ENCODE results near the gene MKLN1. TPM values are rescaled to one million over a fixed set of nuclear protein-coding genes. Genes with fewer than 3 reads are reported as not detected.

The MKLN1 gene
- polyA plus RNA-seq, 1 of the 3 experiments (the other 2 are of a cell fraction), result 11.0 TPM

DNA sequence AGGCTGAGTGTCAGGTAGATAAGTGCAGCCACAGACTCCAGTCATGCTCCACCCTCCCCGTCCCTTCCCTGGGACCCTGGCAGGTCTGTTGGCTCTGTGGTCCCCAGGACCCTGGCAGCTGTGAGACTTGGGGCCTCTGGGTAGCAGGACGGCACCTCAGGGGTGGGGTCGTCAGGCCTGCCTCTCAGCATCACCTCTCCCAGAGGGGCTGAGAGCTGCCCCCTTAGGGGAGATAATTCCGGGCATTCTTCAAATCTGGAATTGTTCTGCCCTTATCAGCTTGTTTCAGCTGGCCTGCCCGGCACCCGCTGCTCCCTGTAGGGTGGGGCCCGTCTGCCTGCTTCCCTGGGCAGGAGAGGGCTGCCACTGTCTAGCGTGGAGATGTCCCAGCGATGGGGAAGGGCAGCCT lies 205.5 kb downstream of the MKLN1 start (continued):
- TF ChIP-seq, protein P1, sequence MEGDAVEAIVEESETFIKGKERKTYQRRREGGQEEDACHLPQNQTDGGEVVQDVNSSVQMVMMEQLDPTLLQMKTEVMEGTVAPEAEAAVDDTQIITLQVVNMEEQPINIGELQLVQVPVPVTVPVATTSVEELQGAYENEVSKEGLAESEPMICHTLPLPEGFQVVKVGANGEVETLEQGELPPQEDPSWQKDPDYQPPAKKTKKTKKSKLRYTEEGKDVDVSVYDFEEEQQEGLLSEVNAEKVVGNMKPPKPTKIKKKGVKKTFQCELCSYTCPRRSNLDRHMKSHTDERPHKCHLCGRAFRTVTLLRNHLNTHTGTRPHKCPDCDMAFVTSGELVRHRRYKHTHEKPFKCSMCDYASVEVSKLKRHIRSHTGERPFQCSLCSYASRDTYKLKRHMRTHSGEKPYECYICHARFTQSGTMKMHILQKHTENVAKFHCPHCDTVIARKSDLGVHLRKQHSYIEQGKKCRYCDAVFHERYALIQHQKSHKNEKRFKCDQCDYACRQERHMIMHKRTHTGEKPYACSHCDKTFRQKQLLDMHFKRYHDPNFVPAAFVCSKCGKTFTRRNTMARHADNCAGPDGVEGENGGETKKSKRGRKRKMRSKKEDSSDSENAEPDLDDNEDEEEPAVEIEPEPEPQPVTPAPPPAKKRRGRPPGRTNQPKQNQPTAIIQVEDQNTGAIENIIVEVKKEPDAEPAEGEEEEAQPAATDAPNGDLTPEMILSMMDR (IDR thresholded peaks at IDR 0.05), result no peak
- TF ChIP-seq EZH2phosphoT487 (IDR thresholded peaks at IDR 0.05; ENCODE audit: borderline replicate concordance, low read depth), result no peak
- no peak for TF ChIP-seq NRF1 (IDR thresholded peaks at IDR 0.05; ENCODE audit: low read depth, low read length)
- TF ChIP-seq IRF3 (IDR thresholded peaks at IDR 0.05; ENCODE audit: low read depth, low read length), result no peak
- TF ChIP-seq JUND (IDR thresholded peaks at IDR 0.05), result no peak
- TF ChIP-seq RCOR1 (IDR thresholded peaks at IDR 0.05; ENCODE audit: low read length), result no peak
- no peak for TF ChIP-seq TAF1 (IDR thresholded peaks at IDR 0.05; ENCODE audit: borderline replicate concordance, low read depth, low read length)

DNA sequence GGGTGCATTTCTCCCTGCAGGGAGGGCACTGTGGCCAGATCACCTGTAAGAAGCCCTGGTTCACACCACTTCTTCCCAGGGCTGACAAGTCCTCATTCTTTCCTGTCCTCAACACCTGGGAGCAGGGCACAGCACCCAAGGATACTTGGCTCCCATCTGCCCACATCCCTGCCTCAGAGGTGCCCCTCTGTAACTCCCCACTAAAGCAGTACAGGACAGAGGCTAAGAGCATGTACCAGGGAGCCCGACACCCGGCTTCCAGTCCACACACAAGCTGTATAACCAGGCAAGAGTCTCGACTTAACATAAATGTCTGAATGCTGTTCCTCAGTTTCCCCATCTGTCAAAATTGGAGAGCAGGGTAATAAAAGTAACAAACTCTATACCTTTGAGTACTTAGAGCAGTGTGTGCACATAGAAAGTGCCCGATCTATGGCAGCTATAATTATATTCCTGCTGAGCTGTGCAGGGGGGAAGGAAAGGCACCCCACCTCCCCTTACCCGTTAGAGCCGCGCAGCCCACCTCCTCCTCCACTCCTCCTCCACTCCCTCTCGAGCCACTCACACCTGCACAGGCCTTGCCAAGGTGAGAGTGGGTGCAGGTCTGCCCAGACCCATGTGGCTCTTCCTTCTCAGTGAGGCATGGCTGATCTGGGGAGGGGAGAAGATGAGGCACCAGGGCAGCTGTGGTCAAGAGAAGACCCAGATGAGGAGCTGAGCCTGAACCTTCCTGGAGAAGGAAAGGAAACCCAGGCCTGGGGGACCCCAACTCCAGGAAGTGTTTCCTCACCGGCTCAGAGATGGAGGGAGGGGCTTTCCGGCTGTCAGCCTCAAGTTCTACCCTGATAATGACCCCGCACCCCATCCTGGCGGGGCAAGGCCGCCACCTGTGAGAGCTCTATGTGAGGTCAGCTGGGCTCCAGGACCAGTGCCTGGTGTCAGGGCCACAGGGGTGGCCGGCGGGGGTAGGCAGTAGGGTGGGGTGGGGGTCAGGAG lies 206.2 kb downstream of the MKLN1 start:
- no peak for DNase-seq
- Histone ChIP-seq H3K4me3 (ENCODE audit: low read depth in 2 of 2, low read length in 1 of 2) (no peak overlapping the region), H3F3A (replicated peaks; ENCODE audit: insufficient read depth) (peaks cover 35% of the 10 kb centered on the region), H3K27me3 (ENCODE audit: insufficient read depth) (no peaks in the 10 kb centered on the region), H4K20me1 (ENCODE audit: insufficient read depth) (peaks cover 88% of the 10 kb centered on the region), H3K4me2 (no peak overlapping the region), H3K27ac (ENCODE audit: low read depth in 2 of 2, low read length in 1 of 2) (no peak overlapping the region), H3K9ac (no peak overlapping the region), H3K79me2 (ENCODE audit: insufficient read depth) (peaks cover 99% of the 10 kb centered on the region), H3K4me1 (ENCODE audit: control insufficient read depth in 1 of 2, insufficient read depth in 2 of 2, low read depth in 1 of 2, low read length in 1 of 2) (peaks cover 14 to 30% of the 10 kb centered on the region in 2 experiments; a peak in 3 of 4 replicates), H2AFZ (ENCODE audit: low read depth) (no peak overlapping the region), H3K36me3 (replicated peaks in 1 of 2; ENCODE audit: control insufficient read depth in 1 of 2, insufficient read depth in 2 of 2, low read length in 1 of 2) (peaks cover 0 to 23% of the 10 kb centered on the region in 2 experiments), H3K9me3 (no peaks in the 10 kb centered on the region), H3K9me2 (no peaks in the 10 kb centered on the region)
- CTCF ChIA-PET, result interaction anchor here (0.6 to 7.9 kb wide), 9 partner anchors 10 to 158 kb away, joined by 3 to 50 read pairs (median 6); no protein-coding TSS in a partner anchor
- 90% methylated on average over 10 of the region's 15 CpGs for WGBS (ENCODE audit: low lambda C conversion rate)
- POLR2A ChIA-PET, result interaction anchor here (0.6 kb wide), 1 partner anchor 75 kb away, joined by 5 read pairs; no protein-coding TSS in a partner anchor
- no peak for TF ChIP-seq FOXJ3 (CRISPR knock-in tag; IDR thresholded peaks at IDR 0.05)
- no peak for TF ChIP-seq EZH2phosphoT487 (IDR thresholded peaks at IDR 0.05; ENCODE audit: borderline replicate concordance, low read depth)
- no peak for TF ChIP-seq CHD2 (IDR thresholded peaks at IDR 0.05; ENCODE audit: low read length, partially characterized antibody)
- TF ChIP-seq JUND (IDR thresholded peaks at IDR 0.05), result no peak
- no peak for TF ChIP-seq MXI1 (IDR thresholded peaks at IDR 0.05; ENCODE audit: low read depth, low read length)
- no peak for TF ChIP-seq REST (IDR thresholded peaks at IDR 0.05; ENCODE audit: low read depth, low read length)
- no peak for TF ChIP-seq USF1 (IDR thresholded peaks at IDR 0.05; ENCODE audit: borderline replicate concordance, low read depth)
- no peak for TF ChIP-seq TCF12 (IDR thresholded peaks at IDR 0.05)
- TF ChIP-seq, protein P2, sequence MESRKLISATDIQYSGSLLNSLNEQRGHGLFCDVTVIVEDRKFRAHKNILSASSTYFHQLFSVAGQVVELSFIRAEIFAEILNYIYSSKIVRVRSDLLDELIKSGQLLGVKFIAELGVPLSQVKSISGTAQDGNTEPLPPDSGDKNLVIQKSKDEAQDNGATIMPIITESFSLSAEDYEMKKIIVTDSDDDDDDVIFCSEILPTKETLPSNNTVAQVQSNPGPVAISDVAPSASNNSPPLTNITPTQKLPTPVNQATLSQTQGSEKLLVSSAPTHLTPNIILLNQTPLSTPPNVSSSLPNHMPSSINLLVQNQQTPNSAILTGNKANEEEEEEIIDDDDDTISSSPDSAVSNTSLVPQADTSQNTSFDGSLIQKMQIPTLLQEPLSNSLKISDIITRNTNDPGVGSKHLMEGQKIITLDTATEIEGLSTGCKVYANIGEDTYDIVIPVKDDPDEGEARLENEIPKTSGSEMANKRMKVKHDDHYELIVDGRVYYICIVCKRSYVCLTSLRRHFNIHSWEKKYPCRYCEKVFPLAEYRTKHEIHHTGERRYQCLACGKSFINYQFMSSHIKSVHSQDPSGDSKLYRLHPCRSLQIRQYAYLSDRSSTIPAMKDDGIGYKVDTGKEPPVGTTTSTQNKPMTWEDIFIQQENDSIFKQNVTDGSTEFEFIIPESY (IDR thresholded peaks at IDR 0.05; ENCODE audit: borderline replicate concordance, low read depth), result no peak
- no peak for TF ChIP-seq FOSL2 (IDR thresholded peaks at IDR 0.05; ENCODE audit: borderline replicate concordance, low read depth)
- no peak for TF ChIP-seq POLR2AphosphoS5 (IDR thresholded peaks at IDR 0.05; ENCODE audit: low read depth, low read length)
- no peak for TF ChIP-seq SIN3A (IDR thresholded peaks at IDR 0.05; ENCODE audit: borderline replicate concordance, low read depth, low read length)
- TF ChIP-seq RAD21 (IDR thresholded peaks at IDR 0.05; ENCODE audit: low read length), result no peak
- TF ChIP-seq RFX5 (IDR thresholded peaks at IDR 0.05; ENCODE audit: low read length), result no peak
- TF ChIP-seq FOXM1 (IDR thresholded peaks at IDR 0.05; ENCODE audit: low read depth), result no peak
- TF ChIP-seq NRF1 (IDR thresholded peaks at IDR 0.05; ENCODE audit: low read depth, low read length), result no peak

Measured in SK-N-SH (cell line).